Naive B cell (primary cell): Measurements from ENCODE around the gene METRNL. TPM values are rescaled to one million over a fixed set of nuclear protein-coding genes. Genes with fewer than 3 reads are reported as not detected.

ENCODE experiments used
- ATAC-seq, 2 donors: fragments of 150-1000 bp; cut with Tn5 transposase; 2 replicates each; pipeline ENCODE4 v1.10.0; 2021; ENCODE audit warnings: low read depth in 2 of 2, mild to moderate bottlenecking in 2 of 2, moderate library complexity in 2 of 2
- DNase-seq: peaks from one replicate; pipeline ENCODE4 v3.0.0; 2022
- H3K27ac Mint-ChIP-seq, 6 donors: one replicate each; pipeline ENCODE4 v1.8.0; 2020 to 2022; ENCODE audit warnings: mild to moderate bottlenecking in 6 of 6, mixed read lengths in 6 of 6, moderate library complexity in 5 of 6, inconsistent platforms in 2 of 6
- H3K27me3 Mint-ChIP-seq, 3 donors: one replicate each; pipeline ENCODE4 v1.8.0; 2021 to 2022; ENCODE audit warnings: mixed read lengths in 3 of 3, mild to moderate bottlenecking in 1 of 3
- H3K36me3 Mint-ChIP-seq, 2 donors: one replicate each; pipeline ENCODE4 v1.8.0; 2020 to 2022; ENCODE audit warnings: mixed read lengths in 2 of 2, inconsistent platforms in 1 of 2, mild to moderate bottlenecking in 1 of 2
- H3K4me1 Mint-ChIP-seq, 3 donors: one replicate each; pipeline ENCODE4 v1.8.0; 2020 to 2022; ENCODE audit warnings: mixed read lengths in 3 of 3, inconsistent platforms in 1 of 3, mild to moderate bottlenecking in 1 of 3, moderate library complexity in 1 of 3
- H3K4me3 Mint-ChIP-seq, 8 donors: one replicate each; pipeline ENCODE4 v1.8.0; 2020 to 2022; ENCODE audit warnings: mild to moderate bottlenecking in 8 of 8, mixed read lengths in 8 of 8, moderate library complexity in 8 of 8, inconsistent platforms in 2 of 8
- H3K9me3 Mint-ChIP-seq, 7 donors: one replicate each; pipeline ENCODE4 v1.8.0; 2020 to 2022; ENCODE audit warnings: mixed read lengths in 7 of 7, mild to moderate bottlenecking in 5 of 7, inconsistent platforms in 2 of 7, moderate library complexity in 1 of 7
- polyA plus RNA-seq, 6 donors: library from polyadenylated mRNA; unstranded; fragments of 300-500 nt; fragmentation: Illumina TruSeq; gene quantifications; one replicate each; pipeline ENCODE4 v1.2.3, GENCODE V29; 2021; ENCODE audit warnings: low read depth in 6 of 6

Gene METRNL
- polyA plus RNA-seq, 6 donors from 2014 or later = 0.69 to 4.5 (median 1.4) TPM

DNA sequence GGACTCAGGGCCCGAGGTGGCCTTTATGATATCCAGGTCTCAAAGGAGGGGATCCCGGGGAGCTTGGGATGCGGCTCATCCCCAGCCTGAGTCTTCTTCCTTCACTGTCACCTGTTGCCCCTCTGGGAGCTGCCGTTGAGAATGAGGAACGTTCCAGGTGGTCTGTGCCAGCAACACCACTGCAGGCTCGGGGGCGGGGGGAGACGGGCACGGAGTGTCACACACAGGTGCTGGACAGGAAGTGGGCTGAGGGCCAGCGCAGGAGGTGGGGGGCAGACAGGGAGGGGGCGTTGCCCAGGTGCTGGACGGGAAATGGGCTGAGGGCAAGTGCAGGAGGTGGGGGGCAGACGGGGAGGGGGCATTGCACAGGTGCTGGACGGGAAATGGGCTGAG, 28.2 kb downstream of the METRNL start:
- no peaks in the 10 kb centered on the region for H3K36me3 Mint-ChIP-seq

DNA sequence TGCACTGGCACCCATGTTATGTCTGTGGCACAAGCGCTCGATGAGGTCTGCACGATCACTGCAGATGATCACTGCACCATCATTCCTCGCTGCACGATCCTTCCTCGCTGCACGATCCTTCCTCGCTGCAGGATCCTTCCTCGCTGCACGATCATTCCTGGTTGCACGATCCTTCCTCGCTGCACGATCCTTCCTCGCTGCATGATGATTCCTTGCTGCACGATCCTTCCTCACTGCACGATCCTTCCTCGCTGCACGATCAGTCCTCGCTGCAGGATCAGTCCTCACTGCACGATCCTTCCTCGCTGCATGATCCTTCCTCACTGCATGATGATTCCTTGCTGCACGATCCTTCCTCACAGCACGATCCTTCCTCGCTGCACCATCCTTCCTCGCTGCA, 29.3 kb downstream of the METRNL start:
- DNase-seq = no peak
- peak overlapping the region in 1 of 6 donors; percentile 85 for H3K27ac Mint-ChIP-seq
- ATAC-seq = no peak
- no peaks in the 10 kb centered on the region for H3K9me3 Mint-ChIP-seq
- peaks cover 28 to 73% (median 48%) of the 10 kb centered on the region in 3 donors for H3K27me3 Mint-ChIP-seq
- peaks cover 0 to 5% (median 0%) of the 10 kb centered on the region in 3 donors for H3K4me1 Mint-ChIP-seq
- no peaks in the 10 kb centered on the region for H3K36me3 Mint-ChIP-seq
- H3K4me3 Mint-ChIP-seq = no peak overlapping the region

More for the DNA sequence above, 28.2 kb downstream of the METRNL start:
- peaks cover 27 to 74% (median 48%) of the 10 kb centered on the region in 3 donors for H3K27me3 Mint-ChIP-seq
- no peaks in the 10 kb centered on the region for H3K9me3 Mint-ChIP-seq
- peaks cover 0 to 5% (median 0%) of the 10 kb centered on the region in 3 donors for H3K4me1 Mint-ChIP-seq
- DNase-seq = no peak
- no peak for ATAC-seq
- H3K27ac Mint-ChIP-seq = no peak overlapping the region
- H3K4me3 Mint-ChIP-seq = no peak overlapping the region

DNA sequence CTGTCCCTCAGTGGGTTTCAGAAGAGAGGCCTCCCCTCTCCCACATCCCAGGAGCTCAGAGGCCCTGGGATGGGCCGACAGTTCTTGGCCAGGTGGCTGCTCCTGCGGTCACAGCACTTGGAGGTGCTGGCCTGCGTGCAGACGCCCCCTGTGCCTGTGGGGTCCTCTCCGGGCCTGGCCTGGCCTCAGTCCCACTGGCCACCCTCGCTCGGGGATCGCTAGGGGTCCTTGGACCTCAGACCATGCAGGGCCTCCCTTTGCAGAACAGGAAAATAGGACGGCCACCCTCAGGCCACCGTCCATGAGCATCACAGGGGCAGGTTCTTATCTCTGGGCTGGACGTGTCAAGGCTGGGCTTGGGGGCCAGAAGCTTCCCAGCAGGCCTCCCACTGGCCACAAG, 30.0 kb downstream of the METRNL start:
- H3K4me1 Mint-ChIP-seq = peaks cover 0 to 5% (median 0%) of the 10 kb centered on the region in 3 donors
- no peaks in the 10 kb centered on the region for H3K9me3 Mint-ChIP-seq
- ATAC-seq = no peak
- no peak for DNase-seq
- H3K27ac Mint-ChIP-seq = no peak overlapping the region
- no peak overlapping the region for H3K4me3 Mint-ChIP-seq
- H3K27me3 Mint-ChIP-seq = peaks cover 28 to 68% (median 42%) of the 10 kb centered on the region in 3 donors
- H3K36me3 Mint-ChIP-seq = no peaks in the 10 kb centered on the region

DNA sequence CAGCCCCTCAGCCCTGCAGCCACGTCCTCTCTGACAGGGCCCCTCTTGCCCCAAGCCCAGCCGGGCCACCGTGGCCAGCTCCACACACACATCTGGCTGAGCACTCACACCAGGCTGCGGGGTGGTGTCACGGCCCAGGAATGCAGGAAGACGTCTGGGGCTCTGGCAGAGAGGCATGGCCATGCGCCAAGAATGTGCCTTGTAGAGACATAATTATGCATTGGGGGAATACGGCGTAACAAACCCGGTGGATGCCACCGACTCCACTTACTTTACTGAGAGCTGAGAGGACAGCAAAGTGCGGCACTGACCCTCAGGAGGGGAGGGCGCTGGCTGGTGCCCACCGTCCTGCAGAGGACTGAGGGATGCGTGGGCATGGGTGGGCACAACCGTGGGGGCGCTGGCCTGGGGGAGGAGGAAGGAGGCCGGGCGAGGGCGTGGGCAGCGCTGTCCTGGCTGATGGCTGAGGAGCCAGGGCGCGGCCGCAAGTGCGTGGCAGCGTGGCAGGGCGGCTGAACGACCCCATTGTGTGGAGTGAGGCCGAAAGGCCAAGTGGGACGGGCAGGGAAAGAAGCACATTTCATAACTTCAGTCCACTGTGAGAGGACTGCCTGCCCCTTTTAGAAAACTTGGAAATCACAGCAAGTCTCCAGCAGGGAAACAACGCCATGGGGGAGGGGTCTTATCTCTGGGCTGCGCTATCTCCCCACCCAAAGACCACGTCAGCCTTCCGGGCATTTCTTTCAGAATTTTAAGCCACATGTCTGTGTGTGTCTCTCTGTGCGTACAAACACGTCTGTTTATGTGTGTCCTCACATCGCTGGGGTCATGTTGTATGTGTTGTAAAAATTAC, 30.6 kb downstream of the METRNL start:
- peaks cover 0 to 5% (median 0%) of the 10 kb centered on the region in 3 donors for H3K4me1 Mint-ChIP-seq
- no peak for DNase-seq
- H3K36me3 Mint-ChIP-seq = no peaks in the 10 kb centered on the region
- no peak for ATAC-seq
- no peak overlapping the region for H3K4me3 Mint-ChIP-seq
- H3K27me3 Mint-ChIP-seq = peaks cover 31 to 68% (median 41%) of the 10 kb centered on the region in 3 donors
- no peaks in the 10 kb centered on the region for H3K9me3 Mint-ChIP-seq
- no peak overlapping the region for H3K27ac Mint-ChIP-seq

DNA sequence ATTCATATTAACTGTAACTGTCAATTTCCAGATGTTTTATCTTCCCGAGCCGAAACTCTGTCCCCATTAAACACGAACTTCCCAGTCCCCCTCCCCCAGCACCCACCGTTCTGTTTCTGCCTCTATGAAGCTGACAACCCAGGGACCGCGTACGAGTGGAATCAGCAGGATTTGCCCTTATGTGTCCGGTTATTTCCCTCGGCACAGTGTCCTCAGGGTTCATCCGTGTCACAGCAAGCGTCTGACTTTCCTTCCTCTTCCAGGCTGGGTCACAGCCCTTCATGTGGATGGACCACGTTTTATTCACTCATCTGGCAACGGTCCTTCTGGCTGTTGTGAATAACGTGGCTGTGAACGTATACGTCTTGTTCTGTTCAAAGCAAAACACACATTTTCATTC, 31.3 kb downstream of the METRNL start:
- DNase-seq = no peak
- Mint-ChIP-seq H3K4me3 (no peak overlapping the region), H3K4me1 (peaks cover 0 to 5% (median 0%) of the 10 kb centered on the region in 3 donors), H3K27me3 (peaks cover 31 to 70% (median 41%) of the 10 kb centered on the region in 3 donors), H3K27ac (no peak overlapping the region), H3K9me3 (no peaks in the 10 kb centered on the region), H3K36me3 (no peaks in the 10 kb centered on the region)
- no peak for ATAC-seq

DNA sequence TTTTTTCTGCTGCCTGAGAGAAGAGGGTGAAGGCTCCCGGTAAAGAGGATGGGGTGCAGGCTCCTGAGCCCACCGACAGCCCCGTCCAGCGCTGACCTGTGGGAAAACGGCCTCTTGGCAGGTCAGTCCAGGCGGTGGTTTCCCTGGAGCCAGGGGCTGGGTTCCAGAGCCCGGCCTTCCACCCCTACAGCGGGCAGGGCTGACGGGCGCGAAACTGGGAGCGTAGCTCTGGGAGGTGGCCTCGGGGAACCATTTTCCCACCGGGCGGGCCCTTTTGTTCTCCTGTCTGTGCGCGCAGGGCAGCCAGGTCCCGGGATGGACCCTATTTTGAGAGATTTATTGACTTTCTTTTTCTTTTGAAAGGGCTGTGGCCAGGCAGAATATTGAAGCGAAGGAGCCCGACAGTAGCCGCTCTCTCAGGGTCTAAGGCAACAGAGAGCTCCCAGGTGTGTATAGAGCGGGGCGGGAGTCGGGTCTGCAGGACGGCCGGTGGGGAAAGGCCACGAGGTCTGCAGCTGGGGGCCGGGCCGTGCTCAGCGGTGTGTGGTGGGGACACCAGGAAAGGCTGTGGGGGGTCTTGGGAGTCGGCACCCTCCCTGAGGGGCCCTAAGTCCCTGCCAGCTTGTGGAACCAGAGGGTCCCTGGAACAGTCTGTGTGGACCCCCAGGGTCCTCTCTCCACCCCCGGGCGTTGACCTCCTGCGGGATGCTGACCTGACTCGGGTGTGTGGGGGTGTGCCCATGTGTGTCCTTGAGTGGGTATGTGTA, 32.3 kb downstream of the METRNL start:
- peaks cover 28 to 70% (median 48%) of the 10 kb centered on the region in 3 donors for H3K27me3 Mint-ChIP-seq
- peaks cover 0 to 5% (median 0%) of the 10 kb centered on the region in 3 donors for H3K4me1 Mint-ChIP-seq
- H3K36me3 Mint-ChIP-seq = no peaks in the 10 kb centered on the region
- H3K9me3 Mint-ChIP-seq = no peaks in the 10 kb centered on the region
- DNase-seq (no peak), ATAC-seq (no peak)
- H3K4me3 Mint-ChIP-seq = no peak overlapping the region
- peak overlapping the region in 2 of 6 donors; percentile 1 to 44 for H3K27ac Mint-ChIP-seq

DNA sequence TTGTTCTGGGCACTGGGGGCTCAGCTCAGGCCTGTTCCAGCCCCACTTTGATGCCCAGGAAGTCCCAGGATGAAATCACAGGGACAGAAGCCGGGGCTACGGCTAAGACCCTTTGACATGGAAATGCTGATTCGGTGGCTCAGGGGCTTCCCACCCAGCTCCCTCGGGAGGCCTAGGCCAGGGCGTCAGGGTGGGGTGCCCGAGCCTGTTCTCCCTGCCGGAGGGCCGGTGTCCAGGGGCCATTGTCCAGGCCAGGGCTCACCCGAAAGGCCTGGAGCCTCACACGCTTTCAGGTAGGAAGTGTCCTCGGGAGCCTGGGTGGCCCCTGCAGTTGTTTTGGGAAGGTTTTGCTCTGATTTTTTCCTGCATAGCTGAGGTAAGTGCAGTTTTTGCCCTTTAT, 34.0 kb downstream of the METRNL start:
- no peak for DNase-seq
- Mint-ChIP-seq H3K27ac (no peak overlapping the region), H3K4me3 (no peak overlapping the region), H3K4me1 (peaks cover 8 to 13% (median 10%) of the 10 kb centered on the region in 3 donors), H3K9me3 (no peaks in the 10 kb centered on the region), H3K27me3 (peaks cover 24 to 53% (median 33%) of the 10 kb centered on the region in 3 donors), H3K36me3 (no peaks in the 10 kb centered on the region)
- ATAC-seq = no peak

DNA sequence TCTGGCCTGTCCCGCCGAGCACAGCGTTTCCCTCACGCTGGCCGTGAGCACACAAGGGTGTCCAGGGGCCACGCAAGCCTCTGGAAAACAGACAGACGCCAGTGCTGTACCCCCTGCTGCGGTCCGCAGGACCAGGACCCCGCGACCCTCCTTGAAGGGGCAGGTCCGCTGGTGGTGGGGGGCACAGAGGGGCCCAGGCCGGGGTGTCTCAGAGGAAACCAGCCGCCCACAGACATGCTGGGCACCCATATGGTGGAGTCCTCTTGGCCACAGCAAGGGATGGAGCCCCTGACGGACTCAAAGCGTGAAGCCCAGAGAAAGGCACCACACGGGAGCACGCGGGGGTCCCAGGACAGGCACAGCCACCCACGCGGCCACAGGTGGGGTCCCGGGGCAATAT, 34.4 kb downstream of the METRNL start:
- no peaks in the 10 kb centered on the region for H3K36me3 Mint-ChIP-seq
- peaks cover 0 to under 1% (median 0%) of the 10 kb centered on the region in 7 donors for H3K9me3 Mint-ChIP-seq
- H3K4me3 Mint-ChIP-seq = no peak overlapping the region
- peaks cover 12 to 17% (median 14%) of the 10 kb centered on the region in 3 donors for H3K4me1 Mint-ChIP-seq
- ATAC-seq (no peak), DNase-seq (no peak)
- no peak overlapping the region for H3K27ac Mint-ChIP-seq
- H3K27me3 Mint-ChIP-seq = peaks cover 21 to 52% (median 29%) of the 10 kb centered on the region in 3 donors

DNA sequence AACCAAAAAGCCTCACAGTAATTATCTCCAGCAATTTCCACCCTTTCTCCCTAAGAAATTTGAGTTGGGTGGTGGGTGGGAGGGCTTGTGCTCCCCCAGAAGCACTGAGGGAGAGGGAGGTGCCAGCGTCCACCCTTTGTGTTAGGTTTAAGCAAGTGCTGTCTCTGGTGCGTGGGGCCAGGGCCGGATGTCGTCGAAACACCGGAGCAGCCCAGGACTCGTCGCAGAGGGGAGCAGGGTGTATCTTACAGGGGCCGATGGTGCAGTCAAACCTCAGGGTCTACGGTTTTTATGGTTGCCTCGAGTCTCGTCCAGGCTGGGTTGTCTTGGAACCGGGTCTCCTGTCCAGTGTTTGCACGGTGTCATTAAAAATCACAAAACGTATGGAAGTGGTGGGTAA, 35.3 kb downstream of the METRNL start:
- DNase-seq (no peak), ATAC-seq (no peak)
- no peaks in the 10 kb centered on the region for H3K36me3 Mint-ChIP-seq

DNA sequence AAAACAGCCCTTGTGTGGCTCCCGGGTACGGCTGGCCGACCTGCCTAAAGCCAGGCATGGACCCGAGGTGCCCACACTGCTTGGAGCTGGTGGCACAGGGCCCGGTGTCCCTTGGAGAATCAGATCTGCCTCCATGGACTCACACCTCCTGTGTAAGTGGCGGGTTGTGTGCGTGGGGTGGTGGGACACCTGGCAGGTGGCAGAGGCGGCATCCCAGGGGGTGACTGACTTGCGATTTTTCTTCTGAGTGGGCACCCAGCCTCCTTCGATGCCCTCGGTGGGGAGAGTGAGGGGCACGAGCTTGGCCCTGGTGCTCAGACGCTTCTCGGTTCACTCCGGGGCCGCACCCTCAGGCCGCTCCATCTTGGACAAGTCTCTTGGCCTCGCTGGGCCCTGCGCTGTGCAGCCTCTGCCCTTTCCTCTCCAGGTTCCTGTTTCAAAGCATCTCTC, 35.8 kb downstream of the METRNL start:
- Mint-ChIP-seq H3K4me3 (no peak overlapping the region), H3K36me3 (no peaks in the 10 kb centered on the region), H3K4me1 (peaks cover 25 to 29% (median 28%) of the 10 kb centered on the region in 3 donors), H3K9me3 (peaks cover 0 to 4% (median 0%) of the 10 kb centered on the region in 7 donors), H3K27ac (no peak overlapping the region), H3K27me3 (peaks cover 16 to 37% (median 21%) of the 10 kb centered on the region in 3 donors)
- DNase-seq (no peak), ATAC-seq (no peak)

More for the DNA sequence above, 35.3 kb downstream of the METRNL start:
- peaks cover 18 to 43% (median 21%) of the 10 kb centered on the region in 3 donors for H3K27me3 Mint-ChIP-seq
- H3K27ac Mint-ChIP-seq = no peak overlapping the region
- peaks cover 21 to 26% (median 23%) of the 10 kb centered on the region in 3 donors for H3K4me1 Mint-ChIP-seq
- peaks cover 0 to 3% (median 0%) of the 10 kb centered on the region in 7 donors for H3K9me3 Mint-ChIP-seq
- H3K4me3 Mint-ChIP-seq = no peak overlapping the region

DNA sequence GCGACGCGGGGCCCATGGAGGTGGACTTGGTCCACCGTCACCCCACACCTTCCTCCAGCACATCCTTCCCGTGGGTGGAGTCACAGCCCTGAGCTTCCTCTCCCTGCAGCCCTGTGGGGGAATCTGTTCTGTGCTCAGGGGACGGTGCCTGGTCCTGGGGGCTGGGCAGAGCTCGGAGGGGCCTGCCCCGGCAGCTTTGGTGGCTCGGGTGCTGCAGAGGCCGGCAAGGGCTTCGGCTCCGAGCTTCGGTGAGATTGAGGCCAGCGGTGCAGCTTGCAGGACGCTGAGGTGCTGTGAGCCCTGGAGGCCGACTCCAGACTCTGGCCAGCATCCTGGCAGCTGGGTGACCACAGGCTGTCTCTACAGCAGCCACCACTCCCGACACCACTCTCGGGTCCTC, 36.4 kb downstream of the METRNL start:
- Mint-ChIP-seq H3K27ac (no peak overlapping the region), H3K9me3 (peaks cover 0 to 4% (median 0%) of the 10 kb centered on the region in 7 donors), H3K4me3 (no peak overlapping the region), H3K27me3 (peaks cover 10 to 31% (median 20%) of the 10 kb centered on the region in 3 donors), H3K36me3 (no peaks in the 10 kb centered on the region), H3K4me1 (peaks cover 31 to 34% (median 34%) of the 10 kb centered on the region in 3 donors)
- no peak for ATAC-seq
- no peak for DNase-seq

DNA sequence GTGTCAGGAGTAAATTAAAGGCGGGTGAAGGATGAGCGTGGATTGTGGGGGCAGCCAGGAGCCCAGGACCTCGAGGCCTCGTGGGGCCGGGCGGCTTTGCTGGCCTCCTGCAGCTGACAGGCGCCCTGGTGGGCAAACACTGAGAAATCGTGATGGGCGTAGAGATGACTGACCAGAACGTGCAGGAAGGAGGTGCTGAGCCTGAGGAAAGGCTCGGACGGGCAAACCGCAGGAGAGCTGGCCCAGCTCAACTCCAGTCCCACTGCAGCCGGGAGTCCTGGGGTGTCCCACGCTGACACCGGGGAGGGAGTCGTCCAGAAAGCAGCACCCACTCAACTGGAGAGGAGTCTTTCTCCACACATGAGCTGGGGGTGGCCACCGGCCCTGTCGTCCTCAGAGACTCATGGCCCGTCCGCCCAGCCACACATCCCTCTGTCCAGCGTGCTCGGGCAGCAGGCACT, 36.9 kb downstream of the METRNL start:
- peaks cover 31 to 34% (median 34%) of the 10 kb centered on the region in 3 donors for H3K4me1 Mint-ChIP-seq
- H3K27me3 Mint-ChIP-seq = peaks cover 8 to 26% (median 20%) of the 10 kb centered on the region in 3 donors
- DNase-seq = no peak
- H3K4me3 Mint-ChIP-seq = peak overlapping the region in 1 of 8 donors; percentile 35
- ATAC-seq = no peak
- no peaks in the 10 kb centered on the region for H3K36me3 Mint-ChIP-seq
- H3K27ac Mint-ChIP-seq = no peak overlapping the region
- peaks cover 0 to 4% (median 0%) of the 10 kb centered on the region in 7 donors for H3K9me3 Mint-ChIP-seq
